Measurements from ENCODE around the gene ADCY5.

DNA sequence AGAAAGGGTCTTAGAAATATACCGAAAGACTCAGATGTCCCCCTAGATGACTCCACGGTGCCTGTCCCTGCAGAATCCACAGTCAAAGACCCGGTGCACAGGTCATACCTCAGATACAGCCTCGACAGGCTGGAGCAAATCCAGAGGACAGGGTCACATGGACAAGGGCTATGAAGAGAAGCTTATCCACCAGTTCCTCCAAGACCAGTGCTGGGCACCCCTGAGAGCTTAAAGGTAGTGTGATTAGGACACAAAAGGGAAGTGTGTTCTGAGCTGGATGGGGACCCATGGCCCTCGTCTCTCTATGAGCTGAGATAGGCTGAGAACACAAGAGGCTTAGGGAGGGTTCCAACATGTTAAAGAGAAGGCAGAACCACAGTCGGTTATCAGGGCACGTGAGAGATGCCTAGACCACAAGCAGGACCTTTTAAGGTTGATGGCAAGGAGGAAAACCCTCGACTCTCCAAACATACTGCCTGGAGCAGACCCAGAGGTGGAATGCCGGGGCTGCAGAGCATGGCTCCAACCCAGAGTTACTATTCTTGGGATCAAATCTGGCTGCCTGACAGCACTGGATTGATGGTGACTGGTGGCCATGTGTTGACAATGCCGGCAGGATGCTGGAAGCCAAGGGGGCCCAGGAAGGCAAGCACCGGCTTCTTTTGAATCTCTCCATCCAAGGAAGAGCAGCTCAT is 46.9 kb downstream of the ADCY5 start:
- TF ChIP-seq, protein P1, sequence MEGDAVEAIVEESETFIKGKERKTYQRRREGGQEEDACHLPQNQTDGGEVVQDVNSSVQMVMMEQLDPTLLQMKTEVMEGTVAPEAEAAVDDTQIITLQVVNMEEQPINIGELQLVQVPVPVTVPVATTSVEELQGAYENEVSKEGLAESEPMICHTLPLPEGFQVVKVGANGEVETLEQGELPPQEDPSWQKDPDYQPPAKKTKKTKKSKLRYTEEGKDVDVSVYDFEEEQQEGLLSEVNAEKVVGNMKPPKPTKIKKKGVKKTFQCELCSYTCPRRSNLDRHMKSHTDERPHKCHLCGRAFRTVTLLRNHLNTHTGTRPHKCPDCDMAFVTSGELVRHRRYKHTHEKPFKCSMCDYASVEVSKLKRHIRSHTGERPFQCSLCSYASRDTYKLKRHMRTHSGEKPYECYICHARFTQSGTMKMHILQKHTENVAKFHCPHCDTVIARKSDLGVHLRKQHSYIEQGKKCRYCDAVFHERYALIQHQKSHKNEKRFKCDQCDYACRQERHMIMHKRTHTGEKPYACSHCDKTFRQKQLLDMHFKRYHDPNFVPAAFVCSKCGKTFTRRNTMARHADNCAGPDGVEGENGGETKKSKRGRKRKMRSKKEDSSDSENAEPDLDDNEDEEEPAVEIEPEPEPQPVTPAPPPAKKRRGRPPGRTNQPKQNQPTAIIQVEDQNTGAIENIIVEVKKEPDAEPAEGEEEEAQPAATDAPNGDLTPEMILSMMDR (IDR thresholded peaks at IDR 0.05 in 8 of 11, conservative IDR thresholded peaks at IDR 0.05 in 3 of 11), result no peak
- TF ChIP-seq POLR2AphosphoS5 (IDR thresholded peaks at IDR 0.05), result no peak
- no peak for TF ChIP-seq POLR2A (IDR thresholded peaks at IDR 0.05)

Measured in spleen (tissue), 7 donors.